D721Med (cell line): Measurements from ENCODE around the gene CHMP4B.

Experiments used
- DNase-seq: peaks from one replicate; pipeline ENCODE4 v3.0.0; 2011; ENCODE audit warnings: low spot score; ENCODE audit not compliant: insufficient read length
- FAIRE-seq: peaks from 2 replicates; lab custom pipeline; 2011; peaks lifted over from hg19 to GRCh38; lab: Jason Lieb, UNC
- CTCF ChIP-seq: IDR thresholded peaks from 2 replicates; pipeline ENCODE4 v1.5.1; 2012; ENCODE audit warnings: mild to moderate bottlenecking, control low read depth; ENCODE audit not compliant: insufficient read depth; ENCODE audit errors: missing control alignments

Gene CHMP4B

GRCh38 chr20:33850159-33850558, 39.0 kb downstream of the CHMP4B start:
- FAIRE-seq = no peak

GRCh38 chr20:33851842-33852466, 40.8 kb downstream of the CHMP4B start:
- TF ChIP-seq CTCF = no peak
- FAIRE-seq = no peak

More at GRCh38 chr20:33850159-33850558, 39.0 kb downstream of the CHMP4B start:
- TF ChIP-seq CTCF = no peak
- DNase-seq = no peak

GRCh38 chr20:33852626-33853506, 41.7 kb downstream of the CHMP4B start:
- no peak for FAIRE-seq
- DNase-seq = no peak
- TF ChIP-seq CTCF = no peak

More at GRCh38 chr20:33851842-33852466, 40.8 kb downstream of the CHMP4B start:
- DNase-seq = no peak

- no peak for TF ChIP-seq CTCF
- no peak for DNase-seq
- no peak for FAIRE-seq
These were observed 42.3 kb downstream of the CHMP4B start for GRCh38 chr20:33853507-33853813.

- FAIRE-seq = no peak
- TF ChIP-seq CTCF = no peak
- no peak for DNase-seq
These were observed 46.8 kb downstream of the CHMP4B start for GRCh38 chr20:33857722-33858563.

- no peak for DNase-seq
- FAIRE-seq = no peak
- TF ChIP-seq CTCF = no peak
These were observed 47.5 kb downstream of the CHMP4B start for GRCh38 chr20:33858666-33859065.
